SIG-M5 (cell line): ENCODE results near the gene NUP214.

ENCODE experiments used
- DNase-seq: peaks from one replicate; lab custom pipeline; 2025; lab: John Stamatoyannopoulos, UW

NUP214 gene

GRCh38 chr9:131277287-131277909 is 152.0 kb downstream of the NUP214 start:
- DNase-seq, result no peak

GRCh38 chr9:131277910-131278701 is 152.7 kb downstream of the NUP214 start:
- no peak for DNase-seq

GRCh38 chr9:131278702-131279111 is 153.3 kb downstream of the NUP214 start:
- no peak for DNase-seq

- no peak for DNase-seq
Measured at GRCh38 chr9:131279196-131279862, 153.9 kb downstream of the NUP214 start.

- DNase-seq, result no peak
Measured at GRCh38 chr9:131279863-131280570, 154.6 kb downstream of the NUP214 start.

- no peak for DNase-seq
Measured at GRCh38 chr9:131280660-131281059, 155.3 kb downstream of the NUP214 start.

GRCh38 chr9:131281119-131281965 is 156.0 kb downstream of the NUP214 start:
- no peak for DNase-seq

- no peak for DNase-seq
Measured at GRCh38 chr9:131282175-131282574, 156.8 kb downstream of the NUP214 start.

- no peak for DNase-seq
Measured at GRCh38 chr9:131282688-131283422, 157.5 kb downstream of the NUP214 start.
